ENCODE data around the gene NELL2.

DNA sequence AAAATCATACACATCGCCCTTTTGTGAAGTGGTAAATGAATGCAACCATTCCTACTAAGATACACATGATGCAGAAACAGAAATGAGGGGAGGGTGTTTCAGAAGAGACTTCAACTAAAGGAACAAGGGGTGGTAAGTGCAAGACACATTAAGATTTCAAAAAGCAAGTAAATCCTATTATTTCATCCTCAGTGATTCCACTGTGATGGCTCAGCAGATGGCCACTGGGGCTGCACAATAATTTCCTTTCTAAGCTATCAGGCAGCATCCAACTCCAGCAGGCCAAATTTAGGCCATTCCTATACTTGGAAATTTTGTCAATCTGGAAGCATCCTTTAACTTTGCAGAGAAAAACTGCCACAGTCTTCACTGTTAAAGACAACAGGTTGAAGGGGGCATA is 272.4 kb downstream of the NELL2 start:
- no peak for TF ChIP-seq TAF1 (IDR thresholded peaks at IDR 0.05; ENCODE audit: low read depth)
- TF ChIP-seq REST (IDR thresholded peaks at IDR 0.05; ENCODE audit: low read depth): no peak
- no peak for TF ChIP-seq USF1 (IDR thresholded peaks at IDR 0.05)
- TF ChIP-seq RAD21 (IDR thresholded peaks at IDR 0.05; ENCODE audit: low read depth): no peak
- TF ChIP-seq, protein P1, sequence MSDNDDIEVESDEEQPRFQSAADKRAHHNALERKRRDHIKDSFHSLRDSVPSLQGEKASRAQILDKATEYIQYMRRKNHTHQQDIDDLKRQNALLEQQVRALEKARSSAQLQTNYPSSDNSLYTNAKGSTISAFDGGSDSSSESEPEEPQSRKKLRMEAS (IDR thresholded peaks at IDR 0.05): no peak

Data from Ishikawa (cell line).